B cell (primary cell): ENCODE data around the gene ANKRD33B.

Experiments
- CTCF ChIP-seq: fragments of 200-600 bp; IDR thresholded peaks from one replicate; pipeline ENCODE4 v1.8.0; 2022; ENCODE audit warnings: antibody characterized with exemption, mild to moderate bottlenecking
- EZH2 ChIP-seq: IDR thresholded peaks from 2 replicates; pipeline ENCODE4 v1.6.1; 2012; ENCODE audit warnings: borderline replicate concordance, low read depth, mild to moderate bottlenecking, moderate library complexity, low read length; ENCODE audit not compliant: insufficient read depth, poor library complexity, severe bottlenecking

GRCh38 chr5:10564838-10565784 is 1.2 kb downstream of the ANKRD33B start:
- TF ChIP-seq EZH2 (no peak), CTCF (no peak)
